ENCODE results near the gene HES7. TPM values are rescaled to one million over a fixed set of nuclear protein-coding genes. Genes with fewer than 3 reads are reported as not detected.

The HES7 gene
- not detected in 2 replicates for total RNA-seq

GRCh38 chr17:8123695-8124349 is at the start of gene HES7:
TSS of gene HES7 (minus strand) at chr17:8124106. CDS start at chr17:8124084, 22 bp downstream.

GRCh38 chr17:8162233-8162996 is 38.5 kb upstream of the HES7 start, which contains the start of gene VAMP2:
TSS of gene VAMP2 (minus strand) at chr17:8162948. CDS start at chr17:8162879, 69 bp downstream.

GRCh38 chr17:8152112-8152775 is 28.3 kb upstream of the HES7 start, which contains the start of gene PER1:
TSS of gene PER1 (minus strand) at chr17:8152404. CDS start at chr17:8150706, 1,698 bp downstream.

GRCh38 chr17:8117980-8118768 is 5.7 kb downstream of the HES7 start, which contains the start of gene ALOXE3:
TSS of gene ALOXE3 (minus strand) at chr17:8118514. CDS start at chr17:8117990, 524 bp downstream.

GRCh38 chr17:8087075-8087951 is 36.6 kb downstream of the HES7 start, which contains the start of gene ALOX12B:
TSS of gene ALOX12B (minus strand) at chr17:8087716. CDS start at chr17:8087442, 274 bp downstream.

Other genes with a start within 250 kb of the HES7 start
- 60.7 and 71.3 TPM in 2 replicates for gene CHD3, start 235.3 kb downstream of the HES7 start, total RNA-seq
- 0.43 and 3.0 TPM in 2 replicates for gene RNF227, start 207.8 kb downstream of the HES7 start, total RNA-seq
- gene KCNAB3, start 194.2 kb downstream of the HES7 start, total RNA-seq = 0.11 and 0.17 TPM in 2 replicates
- gene TRAPPC1, start 192.2 kb downstream of the HES7 start, total RNA-seq = 49.1 and 54.8 TPM in 2 replicates
- gene CNTROB, start 191.9 kb downstream of the HES7 start, total RNA-seq = 10.0 and 11.8 TPM in 2 replicates
- gene GUCY2D, start 121.5 kb downstream of the HES7 start, total RNA-seq = not detected in 2 replicates
- not detected in 2 replicates for gene ALOX15B, start 85.0 kb downstream of the HES7 start, total RNA-seq
- not detected in 2 replicates for gene ALOX12B, start 36.4 kb downstream of the HES7 start, total RNA-seq
- gene ALOXE3, start 5.6 kb downstream of the HES7 start, total RNA-seq = under 0.01 TPM in 1 of 2 replicates, not detected in the other
- 9.3 and 13.9 TPM in 2 replicates for gene PER1, start 28.3 kb upstream of the HES7 start, total RNA-seq
- gene VAMP2, start 38.8 kb upstream of the HES7 start, total RNA-seq = 4.0 and 4.2 TPM in 2 replicates
- gene TMEM107, start 52.3 kb upstream of the HES7 start, total RNA-seq = 28.2 and 45.3 TPM in 2 replicates
- gene BORCS6, start 66.1 kb upstream of the HES7 start, total RNA-seq = 8.5 and 10.7 TPM in 2 replicates
- gene AURKB, start 86.5 kb upstream of the HES7 start, total RNA-seq = 5.9 and 6.2 TPM in 2 replicates
- 5.1 and 6.8 TPM in 2 replicates for gene CTC1, start 124.0 kb upstream of the HES7 start, total RNA-seq
- 11.5 and 17.3 TPM in 2 replicates for gene PFAS, start 125.2 kb upstream of the HES7 start, total RNA-seq
- 8.8 and 12.8 TPM in 2 replicates for gene RANGRF, start 164.6 kb upstream of the HES7 start, total RNA-seq
- gene SLC25A35, start 171.3 kb upstream of the HES7 start, total RNA-seq = 0.34 and 0.87 TPM in 2 replicates
- gene ARHGEF15, start 186.1 kb upstream of the HES7 start, total RNA-seq = 7.3 and 8.3 TPM in 2 replicates
- not detected in 2 replicates for gene ODF4, start 215.7 kb upstream of the HES7 start, total RNA-seq